Astrocyte (in vitro differentiated cells and primary cell): Measurements from ENCODE around the gene PLXNB2.

Experiments used
- CTCF ChIP-seq: IDR thresholded peaks from 2 replicates; pipeline ENCODE4 v1.5.1; 2011; ENCODE audit warnings: low read depth, mild to moderate bottlenecking, inconsistent platforms, low read length, moderate library complexity; ENCODE audit not compliant: insufficient read depth
- EZH2 ChIP-seq: IDR thresholded peaks from 2 replicates; pipeline ENCODE4 v1.6.1; 2012; ENCODE audit warnings: mild to moderate bottlenecking, low read length, inconsistent platforms; ENCODE audit not compliant: insufficient read depth

DNA sequence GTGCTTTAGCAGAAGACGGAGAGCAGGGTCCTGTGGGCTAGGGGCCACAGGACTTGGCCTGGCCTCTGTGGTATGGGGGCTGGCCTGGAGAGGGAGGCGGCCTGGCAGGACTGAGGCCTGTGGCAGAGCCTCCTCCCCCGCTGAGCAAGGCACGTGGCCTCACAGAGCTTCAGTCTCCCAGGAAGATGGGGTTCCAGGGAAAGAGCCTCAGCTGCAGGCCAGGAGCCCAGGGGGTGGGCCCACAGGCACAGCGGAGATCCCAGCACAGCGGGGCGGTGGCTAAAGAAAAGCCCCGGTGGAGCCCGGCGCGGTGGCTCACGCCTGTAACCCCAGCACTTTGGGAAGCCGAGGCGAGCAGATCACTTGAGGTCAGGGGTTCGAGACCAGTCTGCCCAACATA, 48.1 kb downstream of the PLXNB2 start:
- no peak for TF ChIP-seq CTCF
- no peak for TF ChIP-seq EZH2
